IPS DF 19.7 (cell line): Measurements from ENCODE around the gene PCDH9.
A peak's percentile ranks its signal among the peaks of the same experiment; 100 is the strongest.

ENCODE experiments used
- DNase-seq: peaks from one replicate; pipeline ENCODE4 v3.0.0-alpha.2; 2013; ENCODE audit warnings: low read depth, low spot score

The PCDH9 gene

GRCh38 chr13:66576381-66576780 is 653.8 kb downstream of the PCDH9 start:
- no peak for DNase-seq

- no peak for DNase-seq
These were observed 655.5 kb downstream of the PCDH9 start for GRCh38 chr13:66574606-66575005.

GRCh38 chr13:66567899-66568612 is 662.1 kb downstream of the PCDH9 start:
- DNase-seq: no peak

GRCh38 chr13:66565279-66565678 is 664.9 kb downstream of the PCDH9 start:
- no peak for DNase-seq

- DNase-seq: no peak
These were observed 667.1 kb downstream of the PCDH9 start for GRCh38 chr13:66563076-66563475.

GRCh38 chr13:66562054-66562453 is 668.1 kb downstream of the PCDH9 start:
- DNase-seq: no peak

- no peak for DNase-seq
These were observed 669.1 kb downstream of the PCDH9 start for GRCh38 chr13:66560991-66561390.

- no peak for DNase-seq
These were observed 669.9 kb downstream of the PCDH9 start for GRCh38 chr13:66560189-66560588.

GRCh38 chr13:66559093-66559492 is 671.0 kb downstream of the PCDH9 start:
- no peak for DNase-seq

GRCh38 chr13:66558506-66558905 is 671.6 kb downstream of the PCDH9 start:
- DNase-seq: no peak

GRCh38 chr13:66557357-66557756 is 672.8 kb downstream of the PCDH9 start:
- DNase-seq: no peak

GRCh38 chr13:66556306-66556705 is 673.8 kb downstream of the PCDH9 start:
- no peak for DNase-seq

GRCh38 chr13:66553391-66553790 is 676.7 kb downstream of the PCDH9 start:
- no peak for DNase-seq

GRCh38 chr13:66551128-66551527 is 679.0 kb downstream of the PCDH9 start:
- no peak for DNase-seq

- DNase-seq: no peak
These were observed 682.5 kb downstream of the PCDH9 start for GRCh38 chr13:66547685-66548084.

- no peak for DNase-seq
These were observed 683.4 kb downstream of the PCDH9 start for GRCh38 chr13:66546534-66547379.

GRCh38 chr13:66543780-66544179 is 686.4 kb downstream of the PCDH9 start:
- peak; percentile 12 for DNase-seq

- DNase-seq: no peak
These were observed 692.7 kb downstream of the PCDH9 start for GRCh38 chr13:66537417-66537816.

- DNase-seq: no peak
These were observed 693.4 kb downstream of the PCDH9 start for GRCh38 chr13:66536746-66537145.

- DNase-seq: no peak
These were observed 695.6 kb downstream of the PCDH9 start for GRCh38 chr13:66534561-66534960.

GRCh38 chr13:66532845-66533244 is 697.3 kb downstream of the PCDH9 start:
- DNase-seq: no peak

- DNase-seq: no peak
These were observed 698.0 kb downstream of the PCDH9 start for GRCh38 chr13:66532146-66532545.

- DNase-seq: no peak
These were observed 699.5 kb downstream of the PCDH9 start for GRCh38 chr13:66530686-66531085.
